K562 (cell line): ENCODE measurements around the gene CD9. TPM values are rescaled to one million over a fixed set of nuclear protein-coding genes. Genes with fewer than 3 reads are reported as not detected.

Experiments
- ATAC-seq: fragments of 200-7000 bp; cut with Tn5 transposase; 3 replicates; pipeline ENCODE4 v1.9.1; 2020; ENCODE audit warnings: moderate library complexity
- BruUV-seq: library from RNA; stranded (reverse); fragments of 400-500 nt; replicated peaks from 2 replicates; lab custom pipeline; 2021; lab: Mats Ljungman, UMichigan
- CTCF ChIA-PET: fragments of 300-600 bp; formaldehyde crosslinking; extraction: SDS; loops from one replicate; lab custom pipeline; 2021; ENCODE audit warnings: low intra/inter-chr PET ratio; lab: Yijun Ruan, JAX
- POLR2A ChIA-PET: fragments of 300-600, 350-650 bp; sonication (Branson Sonifier 250); formaldehyde crosslinking; extraction: SDS; loops from one replicate; lab custom pipeline; 2021; ENCODE audit warnings: antibody characterized with exemption, inconsistent platforms; lab: Yijun Ruan, JAX
- DNase-seq, 4 experiments: peaks; one replicate each; pipeline versions ENCODE4 v3.0.0 to v3.0.0-alpha.2; 2011 to 2018; ENCODE audit warnings: low spot score in 3 of 4, mixed read lengths in 3 of 4; ENCODE audit errors: extremely low read depth in 1 of 4
- FAIRE-seq: peaks from 2 replicates; lab custom pipeline; 2011; peaks lifted over from hg19 to GRCh38; lab: Jason Lieb, UNC
- H2AFZ ChIP-seq: 2 replicates; pipeline ENCODE4 v1.6.0; 2011; ENCODE audit warnings: low read depth, low read length, control low read depth, inconsistent platforms
- H3K27ac ChIP-seq: fragments of 200-600 bp; 3 replicates; pipeline ENCODE4 v1.8.0; 2011; ENCODE audit warnings: low read depth, mild to moderate bottlenecking, control low read depth, inconsistent platforms, low read length, moderate library complexity, mixed read lengths; ENCODE audit errors: extremely low read depth
- H3K27me3 ChIP-seq, 2 experiments: fragments of 300-600 bp in 1 of 2; 2 replicates in 1 of 2; 3 replicates in 1 of 2; pipeline versions ENCODE4 v1.6.0 to v1.8.0; 2011; ENCODE audit warnings: inconsistent platforms in 2 of 2, low read length in 2 of 2, mild to moderate bottlenecking in 1 of 2, mixed read lengths in 1 of 2, moderate library complexity in 1 of 2; ENCODE audit not compliant: control insufficient read depth in 2 of 2, insufficient read depth in 2 of 2
- H3K36me3 ChIP-seq: fragments of 300-600 bp; 3 replicates; pipeline ENCODE4 v1.8.0; 2011; ENCODE audit warnings: mild to moderate bottlenecking, low read length, inconsistent platforms; ENCODE audit not compliant: control insufficient read depth, insufficient read depth
- H3K4me1 ChIP-seq, 2 experiments: fragments of 200-600 bp in 1 of 2; replicated peaks in 1 of 2; 2 replicates in 1 of 2; 3 replicates in 1 of 2; pipeline versions ENCODE4 v1.5.1 to v1.8.0; 2011; ENCODE audit warnings: inconsistent platforms in 2 of 2, low read length in 2 of 2, mild to moderate bottlenecking in 1 of 2, mixed read lengths in 1 of 2, moderate library complexity in 1 of 2; ENCODE audit not compliant: control insufficient read depth in 2 of 2, insufficient read depth in 2 of 2
- H3K4me2 ChIP-seq: 2 replicates; pipeline ENCODE4 v1.6.1; 2011; ENCODE audit warnings: low read length, control low read depth, inconsistent platforms, mixed read lengths; ENCODE audit not compliant: insufficient read depth
- H3K4me3 ChIP-seq: fragments of 200-600 bp; sonication (generic), shearing (Covaris generic); 2 replicates; pipeline ENCODE4 v1.5.1; 2016; ENCODE audit warnings: control low read depth, inconsistent platforms
- H3K79me2 ChIP-seq: fragments of 200-600 bp; 3 replicates; pipeline ENCODE4 v1.8.0; 2011; ENCODE audit warnings: low read length, inconsistent platforms; ENCODE audit not compliant: control insufficient read depth, insufficient read depth
- H3K9ac ChIP-seq, 2 experiments: 2 replicates each; pipeline versions ENCODE4 v1.6.0 to v1.6.1; 2011; ENCODE audit warnings: low read depth in 2 of 2, low read length in 2 of 2, control low read depth in 1 of 2, inconsistent platforms in 1 of 2, mild to moderate bottlenecking in 1 of 2, mixed read lengths in 1 of 2; ENCODE audit not compliant: insufficient read depth in 1 of 2
- H3K9me1 ChIP-seq: one replicate; pipeline ENCODE4 v1.6.0; 2011; ENCODE audit warnings: inconsistent platforms, mild to moderate bottlenecking, low read length, moderate library complexity; ENCODE audit not compliant: control insufficient read depth, insufficient read depth
- H3K9me3 ChIP-seq: replicated peaks from 2 replicates; pipeline ENCODE4 v1.5.1; 2011; ENCODE audit warnings: low read depth, low read length, inconsistent platforms; ENCODE audit not compliant: control insufficient read depth, insufficient read depth
- H4K20me1 ChIP-seq: replicated peaks from 2 replicates; pipeline ENCODE4 v1.6.1; 2011; ENCODE audit warnings: low read length, inconsistent platforms, mixed read lengths; ENCODE audit not compliant: control insufficient read depth, insufficient read depth
- ARID4B ChIP-seq: sonication (generic); formaldehyde crosslinking; IDR thresholded peaks from 2 replicates; pipeline ENCODE4 v1.8.0; 2022; ENCODE audit warnings: mild to moderate bottlenecking, missing genetic modification reagents
- CAMTA2 ChIP-seq: fragments of 250-450 bp; sonication (Bioruptor Pico); conservative IDR thresholded peaks from 2 replicates; pipeline ENCODE4 v1.5.1; 2022
- CLOCK ChIP-seq: fragments of 250-450 bp; sonication (Bioruptor Pico); IDR thresholded peaks from 2 replicates; pipeline ENCODE4 v1.4.0; 2020; ENCODE audit warnings: mild to moderate bottlenecking, moderate library complexity, borderline replicate concordance
- GTF2E2 ChIP-seq: fragments of 200-800 bp; sonication (Bioruptor generic); IDR thresholded peaks from 2 replicates; pipeline ENCODE4 v1.6.1; 2016; ENCODE audit warnings: missing genetic modification characterization, missing compliant biosample characterization
- KLF13 ChIP-seq: fragments of 450-650 bp; IDR thresholded peaks from 2 replicates; pipeline ENCODE4 v1.6.1; 2016; ENCODE audit warnings: missing genetic modification characterization, low read depth, mild to moderate bottlenecking, missing compliant biosample characterization, moderate library complexity, borderline replicate concordance
- PCBP1 ChIP-seq: fragments of 200-400 bp; formaldehyde crosslinking; IDR thresholded peaks from 2 replicates; pipeline ENCODE4 v1.6.1; 2018; ENCODE audit warnings: mild to moderate bottlenecking, low read depth, low read length; ENCODE audit not compliant: poor library complexity, severe bottlenecking
- RB1 ChIP-seq: fragments of 450-650 bp; IDR thresholded peaks from 2 replicates; pipeline ENCODE4 v1.6.1; 2017; ENCODE audit warnings: low read depth, mild to moderate bottlenecking
- SMAD3 ChIP-seq: fragments of 450-650 bp; formaldehyde crosslinking; conservative IDR thresholded peaks from 2 replicates; pipeline ENCODE4 v1.4.0; 2020; ENCODE audit warnings: mild to moderate bottlenecking
- ZNF764 ChIP-seq: fragments of 250-450 bp; sonication (Bioruptor Pico); IDR thresholded peaks from 2 replicates; pipeline ENCODE4 v1.4.0; 2020; ENCODE audit warnings: low read depth, mild to moderate bottlenecking, moderate library complexity
- WGBS: fragments of 100-300 bp; shearing (Covaris generic); methylation state at CpG from one replicate; pipeline ENCODE4 v1.1.6; 2016; ENCODE audit warnings: low coverage, mixed read lengths; ENCODE audit not compliant: insufficient coverage; ENCODE audit errors: missing lambda C conversion rate; 5-methylcytosine and 5-hydroxymethylcytosine counted together
- in situ Hi-C: fragments of 300-500 bp; cut with MboI; formaldehyde crosslinking; loops from 4 replicates; pipeline ENCODE4 v1.15.0; 2018; ENCODE audit warnings: inconsistent platforms, mixed read lengths
- intact Hi-C: fragments of 100-400 bp; cut with micrococcal nuclease; formaldehyde crosslinking; loops from 2 replicates; pipeline ENCODE4 v1.14.2; 2022
- polyA plus RNA-seq, 8 experiments: library from polyadenylated mRNA; depleted of rRNA in 4 of 8; stranded (reverse) in 5 of 8; unstranded in 3 of 8; fragments of >200 nt; fragmentation: Nextera tagmentation in 2 of 8; fragmentation: Illumina TruSeq in 1 of 8; extraction: Ambion mirVana in 2 of 8; extraction: Trizol in 1 of 8; gene quantifications; 2 replicates each; pipeline versions ENCODE4 v1.2.1 to v1.2.3, GENCODE V29; 2011 to 2014; ENCODE audit warnings: inconsistent platforms in 1 of 8, missing spikeins in 1 of 8
- total RNA-seq, 7 experiments: library from RNA; depleted of rRNA in 6 of 7; stranded (reverse); fragments of >200 nt in 6 of 7; fragmentation: Illumina TruSeq in 2 of 7; extraction: Trizol in 2 of 7; gene quantifications; 2 replicates each; pipeline versions ENCODE4 v1.2.1 to v1.2.3, GENCODE V29; 2011 to 2021; ENCODE audit warnings: low replicate concordance in 1 of 7

The CD9 gene
- total and polyA plus RNA-seq, 9 of the 15 experiments (the other 6 are each of a cell fraction or from before 2014, with no cell fraction given): 0.43 to 5.6 (median 0.62) TPM

DNA sequence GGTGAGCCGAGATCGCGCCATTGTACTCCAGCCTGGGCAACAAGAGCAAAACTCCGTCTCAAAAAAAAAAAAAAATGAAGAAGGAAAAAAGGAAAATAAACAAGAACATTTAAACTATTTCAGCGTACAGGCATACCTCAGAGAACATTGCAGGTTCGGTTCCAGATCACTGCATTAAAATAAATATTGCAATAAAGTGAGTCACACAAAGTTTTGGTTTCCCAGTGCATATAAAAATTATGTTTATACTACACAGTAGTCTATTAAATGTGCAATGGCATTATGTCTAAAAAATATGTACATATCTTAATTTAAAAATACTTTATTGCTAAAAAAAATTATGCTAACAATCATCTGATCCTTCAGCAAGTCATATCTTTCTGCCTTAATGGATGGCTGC is 56.8 kb downstream of the CD9 start:
- Histone ChIP-seq H3K4me1 (peaks cover 10 to 11% of the 10 kb centered on the region in 2 experiments; a peak in 3 of 5 replicates), H3K79me2 (no peaks in the 10 kb centered on the region), H3K4me3 (no peak overlapping the region), H3K9ac (no peak overlapping the region), H3K27ac (no peak overlapping the region), H3K36me3 (no peaks in the 10 kb centered on the region), H2AFZ (no peak overlapping the region), H3K9me3 (no peaks in the 10 kb centered on the region), H3K4me2 (no peak overlapping the region), H4K20me1 (no peaks in the 10 kb centered on the region), H3K9me1 (no peaks in the 10 kb centered on the region), H3K27me3 (no peaks in the 10 kb centered on the region)
- in situ Hi-C loops (no loop called here), intact Hi-C loops (no loop called here)
- WGBS: 4% methylated on average over 2 of the region's 6 CpGs
- no TSS peak for BruUV-seq
- FAIRE-seq (no peak), DNase-seq (no peak), ATAC-seq (no peak)
- CTCF ChIA-PET: no interaction called here
- TF ChIP-seq RB1 (no peak), SMAD3 (CRISPR knock-in tag) (no peak), GTF2E2 (tag) (no peak), ARID4B (CRISPR knock-in tag) (no peak), CAMTA2 (CRISPR knock-in tag) (no peak), CLOCK (CRISPR knock-in tag) (no peak), KLF13 (no peak), ZNF764 (CRISPR knock-in tag) (no peak), PCBP1 (no peak)
- POLR2A ChIA-PET: no interaction called here
